ENCODE data around the gene RTN4R.

The RTN4R gene

DNA sequence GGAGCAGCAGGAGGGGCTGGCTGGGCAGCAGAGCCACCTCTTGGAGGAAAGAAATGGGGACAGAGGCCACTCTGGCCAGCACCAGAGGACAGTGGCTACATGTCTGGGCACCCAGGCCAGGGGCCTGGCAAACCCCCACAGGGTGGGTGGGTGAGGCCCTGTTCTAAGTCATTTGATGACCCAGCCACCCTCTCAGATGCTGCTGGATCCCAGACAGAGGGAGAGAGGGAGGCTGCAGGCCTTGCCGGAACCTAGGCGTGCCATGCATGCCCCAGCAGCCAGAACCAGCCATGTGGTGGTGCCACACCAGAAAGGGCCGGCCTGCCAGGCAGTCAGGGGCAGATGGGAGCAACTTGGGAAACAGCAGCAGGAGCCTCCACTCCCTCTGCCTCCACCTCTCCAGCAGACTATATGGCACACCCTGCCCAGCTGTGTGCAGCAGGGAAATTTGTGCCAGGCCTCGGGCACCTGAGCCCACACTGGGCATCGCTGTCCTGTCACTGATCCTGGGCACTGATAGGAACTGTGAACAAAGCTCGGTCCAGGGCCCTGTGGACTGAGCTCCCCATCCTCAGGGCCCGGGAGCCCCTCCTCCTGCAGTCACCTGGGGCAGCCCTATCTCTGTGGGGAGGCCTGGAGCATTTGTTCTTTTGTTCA is 45.2 kb downstream of the RTN4R start:
- ChIA-PET CTCF (no interaction called here), POLR2A (ENCODE audit: low non-redundant PET) (no interaction called here)
- TF ChIP-seq, protein P1, sequence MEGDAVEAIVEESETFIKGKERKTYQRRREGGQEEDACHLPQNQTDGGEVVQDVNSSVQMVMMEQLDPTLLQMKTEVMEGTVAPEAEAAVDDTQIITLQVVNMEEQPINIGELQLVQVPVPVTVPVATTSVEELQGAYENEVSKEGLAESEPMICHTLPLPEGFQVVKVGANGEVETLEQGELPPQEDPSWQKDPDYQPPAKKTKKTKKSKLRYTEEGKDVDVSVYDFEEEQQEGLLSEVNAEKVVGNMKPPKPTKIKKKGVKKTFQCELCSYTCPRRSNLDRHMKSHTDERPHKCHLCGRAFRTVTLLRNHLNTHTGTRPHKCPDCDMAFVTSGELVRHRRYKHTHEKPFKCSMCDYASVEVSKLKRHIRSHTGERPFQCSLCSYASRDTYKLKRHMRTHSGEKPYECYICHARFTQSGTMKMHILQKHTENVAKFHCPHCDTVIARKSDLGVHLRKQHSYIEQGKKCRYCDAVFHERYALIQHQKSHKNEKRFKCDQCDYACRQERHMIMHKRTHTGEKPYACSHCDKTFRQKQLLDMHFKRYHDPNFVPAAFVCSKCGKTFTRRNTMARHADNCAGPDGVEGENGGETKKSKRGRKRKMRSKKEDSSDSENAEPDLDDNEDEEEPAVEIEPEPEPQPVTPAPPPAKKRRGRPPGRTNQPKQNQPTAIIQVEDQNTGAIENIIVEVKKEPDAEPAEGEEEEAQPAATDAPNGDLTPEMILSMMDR (conservative IDR thresholded peaks at IDR 0.05; ENCODE audit: low read depth) = no peak
- no peak for DNase-seq (ENCODE audit: low spot score)
- no peak overlapping the region for H3K27ac ChIP-seq

DNA sequence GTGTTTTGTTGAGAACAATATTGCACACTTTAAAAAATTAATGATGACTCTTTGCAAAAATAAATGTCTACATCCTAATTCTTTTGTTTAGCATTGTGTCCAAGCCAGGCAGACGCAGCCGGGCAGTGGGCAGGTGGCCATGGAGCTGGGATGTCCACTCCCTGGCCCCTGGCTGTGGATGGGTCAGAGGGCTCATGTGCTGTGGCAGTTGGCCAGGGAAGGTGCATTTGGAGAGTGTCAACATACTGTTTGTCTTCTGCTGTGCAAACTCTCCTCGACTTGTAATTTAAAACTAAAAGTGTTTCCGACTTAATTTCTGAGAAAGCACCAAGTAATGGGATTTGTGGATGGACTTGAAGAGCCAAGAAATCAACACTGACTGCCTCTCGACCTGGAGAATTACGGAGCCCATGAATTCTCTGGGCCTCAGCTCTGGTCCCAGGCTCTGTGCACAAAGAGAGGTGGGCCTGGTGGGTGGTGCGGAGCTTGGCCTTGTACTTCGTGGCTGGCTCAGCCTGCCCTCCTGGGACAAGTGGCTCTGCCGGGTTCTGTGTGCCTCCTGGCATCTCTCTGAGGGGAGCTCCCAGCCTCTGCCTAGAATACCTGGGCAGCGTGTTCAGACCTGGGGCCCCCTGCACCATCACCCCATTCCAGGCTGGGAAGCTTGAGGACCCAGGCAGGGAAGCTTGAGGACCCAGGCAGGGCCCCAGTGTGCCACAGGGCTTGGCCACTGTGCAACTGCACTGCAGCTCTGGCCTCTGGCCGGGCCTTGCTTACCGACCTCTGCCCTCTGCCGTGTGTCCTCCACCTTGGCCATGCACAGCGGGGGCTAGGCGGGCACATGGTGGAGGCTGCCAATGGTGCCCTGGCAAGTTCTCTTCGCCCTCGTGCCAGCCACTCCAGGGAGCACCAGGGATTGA is 46.4 kb downstream of the RTN4R start:
- CTCF ChIA-PET = interaction anchor here (0.5 kb wide), 1 partner anchor 37 kb away, joined by 3 read pairs; no protein-coding TSS in a partner anchor
- TF ChIP-seq, protein P1 (conservative IDR thresholded peaks at IDR 0.05; ENCODE audit: low read depth) = no peak
- POLR2A ChIA-PET (ENCODE audit: low non-redundant PET) = no interaction called here
- H3K27ac ChIP-seq = no peak overlapping the region
- no peak for DNase-seq (ENCODE audit: low spot score)

DNA sequence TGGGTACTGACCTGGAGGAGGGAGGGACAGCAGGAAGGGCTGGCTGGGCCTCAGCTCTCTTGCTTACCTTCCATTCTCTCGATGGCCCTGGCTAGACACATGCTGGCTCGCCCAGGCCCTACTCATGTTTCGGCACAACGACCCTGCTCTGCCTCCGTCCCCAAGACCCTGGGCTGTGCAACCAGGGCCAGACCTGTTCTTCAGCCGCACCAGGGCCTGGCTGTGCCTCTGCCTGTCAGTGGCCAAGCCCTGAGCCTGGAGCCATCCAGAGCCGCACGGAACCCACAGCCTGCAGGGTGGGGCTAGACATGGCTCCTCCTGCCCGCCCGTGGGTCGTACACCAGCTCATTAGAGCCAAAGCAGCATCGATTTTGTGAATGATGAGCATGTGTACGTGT is 47.5 kb downstream of the RTN4R start:
- TF ChIP-seq, protein P1 (conservative IDR thresholded peaks at IDR 0.05; ENCODE audit: low read depth) = no peak
- no peak for DNase-seq (ENCODE audit: low spot score)
- POLR2A ChIA-PET (ENCODE audit: low non-redundant PET) = no interaction called here
- H3K27ac ChIP-seq = no peak overlapping the region
- CTCF ChIA-PET = no interaction called here

DNA sequence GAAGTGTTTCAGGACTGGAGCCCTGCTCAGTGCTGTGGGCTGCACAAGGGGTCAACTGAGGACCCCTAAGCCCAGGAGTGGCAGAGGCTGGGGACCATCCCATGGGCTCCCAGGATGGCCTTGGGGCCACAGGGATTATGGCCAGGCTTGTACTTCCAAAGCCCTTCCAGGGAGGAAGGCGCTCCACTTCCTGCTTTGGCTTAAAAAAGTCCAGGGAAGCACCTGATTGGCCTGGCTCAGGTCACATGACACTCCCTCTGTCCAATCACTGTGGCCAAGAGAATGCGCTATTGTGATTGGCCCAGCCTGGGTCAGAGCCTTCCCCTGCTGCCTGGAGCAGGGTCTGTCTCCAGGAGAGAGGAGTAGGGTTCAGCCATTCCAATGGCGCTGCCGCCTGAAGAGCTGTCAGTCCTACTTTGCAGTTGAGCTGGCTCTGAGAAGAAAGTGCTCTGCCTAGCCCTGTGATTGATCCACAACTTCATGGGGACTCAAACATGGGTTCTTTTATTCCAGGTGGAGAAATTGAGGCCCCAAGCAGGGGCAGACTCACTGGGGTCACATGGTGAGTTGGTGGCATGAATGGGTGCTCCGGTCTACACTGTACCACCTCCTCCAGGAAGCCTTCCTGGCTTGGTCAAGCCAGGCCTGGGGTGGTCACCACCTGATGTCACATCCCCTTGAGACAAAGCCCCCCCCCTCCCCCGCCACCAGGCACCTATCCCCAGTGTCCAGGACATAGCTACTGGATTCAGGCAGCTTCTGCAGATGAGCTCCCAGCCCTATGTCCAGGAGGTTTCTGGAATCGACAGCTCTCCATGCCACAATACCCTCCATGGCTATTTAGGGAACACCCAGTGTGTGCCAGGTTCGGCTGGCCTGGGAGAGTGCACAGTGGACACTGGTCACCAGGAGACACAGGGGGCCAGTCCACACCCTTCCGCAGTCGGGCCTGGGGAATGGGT is 48.2 kb downstream of the RTN4R start:
- TF ChIP-seq, protein P1 (conservative IDR thresholded peaks at IDR 0.05; ENCODE audit: low read depth) = no peak
- no peak overlapping the region for H3K27ac ChIP-seq
- no peak for DNase-seq (ENCODE audit: low spot score)
- POLR2A ChIA-PET (ENCODE audit: low non-redundant PET) = no interaction called here
- CTCF ChIA-PET = no interaction called here

DNA sequence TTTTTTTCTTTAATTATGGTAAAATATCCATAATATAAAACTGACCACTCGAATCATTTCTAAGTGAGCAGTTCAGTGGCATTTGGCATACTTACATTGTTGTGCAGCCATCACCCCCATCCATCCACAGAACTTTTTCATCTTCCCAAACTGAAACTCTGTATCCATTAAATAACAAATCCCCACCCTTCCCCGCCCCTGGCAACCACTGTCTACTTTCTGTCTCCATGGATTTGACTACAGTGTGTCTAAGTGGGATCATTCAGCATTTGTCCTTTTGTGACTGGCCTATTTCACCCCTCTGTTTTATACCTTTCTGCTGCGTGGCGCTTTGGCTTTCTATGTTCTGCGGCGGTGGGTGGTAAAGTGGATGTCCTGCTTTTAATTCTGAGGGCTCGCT is 49.1 kb downstream of the RTN4R start:
- TF ChIP-seq, protein P1 (conservative IDR thresholded peaks at IDR 0.05; ENCODE audit: low read depth) = no peak
- CTCF ChIA-PET = no interaction called here
- POLR2A ChIA-PET (ENCODE audit: low non-redundant PET) = no interaction called here
- DNase-seq (ENCODE audit: low spot score) = no peak
- no peak overlapping the region for H3K27ac ChIP-seq

DNA sequence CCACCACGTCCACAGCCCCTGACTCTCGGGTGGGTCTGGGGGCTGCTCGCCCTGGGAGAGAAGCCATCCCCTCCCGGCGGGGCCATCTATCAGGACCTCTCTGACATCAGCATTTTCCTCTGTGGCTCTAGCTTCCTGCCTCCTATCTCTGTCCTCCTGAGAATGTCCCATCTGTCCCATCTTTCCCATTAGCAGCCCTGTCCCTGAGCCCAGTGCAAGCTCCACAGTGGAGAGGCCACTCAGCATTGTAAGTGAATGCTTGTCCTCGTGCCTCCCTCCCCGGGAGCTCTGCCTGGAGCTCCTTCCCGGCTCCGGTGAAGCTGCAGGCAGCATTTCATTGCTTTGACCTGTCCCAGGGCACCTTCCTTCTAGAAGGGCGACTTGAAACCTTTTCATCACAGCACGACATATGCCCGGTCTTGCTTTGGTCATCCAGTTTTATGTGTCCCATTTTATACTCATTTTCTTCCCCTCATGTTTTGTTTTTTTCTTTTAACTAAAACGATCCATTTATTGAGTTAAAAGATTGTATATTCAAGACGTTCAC is 49.7 kb downstream of the RTN4R start:
- ChIA-PET CTCF (no interaction called here), POLR2A (ENCODE audit: low non-redundant PET) (no interaction called here)
- TF ChIP-seq, protein P1 (conservative IDR thresholded peaks at IDR 0.05; ENCODE audit: low read depth) = no peak
- no peak for DNase-seq (ENCODE audit: low spot score)
- H3K27ac ChIP-seq = no peak overlapping the region
